Diencephalon (tissue), 1 donor: ENCODE results near the gene AGMAT. TPM values are rescaled to one million over a fixed set of nuclear protein-coding genes. Genes with fewer than 3 reads are reported as not detected.

ENCODE experiments used
- small RNA-seq: library from RNA; depleted of rRNA; stranded (forward); fragments of <200 nt; gene quantifications from one replicate; pipeline ENCODE3, GENCODE V24; 2014
- total RNA-seq: library from RNA; depleted of rRNA; stranded (reverse); fragments of >200 nt; gene quantifications from one replicate; pipeline ENCODE4 v1.2.3, GENCODE V29; 2014

Gene AGMAT, protein sequence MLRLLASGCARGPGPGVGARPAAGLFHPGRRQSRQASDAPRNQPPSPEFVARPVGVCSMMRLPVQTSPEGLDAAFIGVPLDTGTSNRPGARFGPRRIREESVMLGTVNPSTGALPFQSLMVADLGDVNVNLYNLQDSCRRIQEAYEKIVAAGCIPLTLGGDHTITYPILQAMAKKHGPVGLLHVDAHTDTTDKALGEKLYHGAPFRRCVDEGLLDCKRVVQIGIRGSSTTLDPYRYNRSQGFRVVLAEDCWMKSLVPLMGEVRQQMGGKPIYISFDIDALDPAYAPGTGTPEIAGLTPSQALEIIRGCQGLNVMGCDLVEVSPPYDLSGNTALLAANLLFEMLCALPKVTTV
- total RNA-seq = 2.3 TPM

GRCh38 chr1:15584489-15585363 lies at the start of gene AGMAT:
TSS of gene AGMAT (minus strand) at chr1:15585051. CDS start at chr1:15584967, 84 bp downstream.

GRCh38 chr1:15617173-15618076 lies 32.6 kb upstream of the AGMAT start, which contains the start of gene DDI2:
TSS of gene DDI2 (plus strand) at chr1:15617458. CDS start at chr1:15617671, 213 bp downstream.

DNA sequence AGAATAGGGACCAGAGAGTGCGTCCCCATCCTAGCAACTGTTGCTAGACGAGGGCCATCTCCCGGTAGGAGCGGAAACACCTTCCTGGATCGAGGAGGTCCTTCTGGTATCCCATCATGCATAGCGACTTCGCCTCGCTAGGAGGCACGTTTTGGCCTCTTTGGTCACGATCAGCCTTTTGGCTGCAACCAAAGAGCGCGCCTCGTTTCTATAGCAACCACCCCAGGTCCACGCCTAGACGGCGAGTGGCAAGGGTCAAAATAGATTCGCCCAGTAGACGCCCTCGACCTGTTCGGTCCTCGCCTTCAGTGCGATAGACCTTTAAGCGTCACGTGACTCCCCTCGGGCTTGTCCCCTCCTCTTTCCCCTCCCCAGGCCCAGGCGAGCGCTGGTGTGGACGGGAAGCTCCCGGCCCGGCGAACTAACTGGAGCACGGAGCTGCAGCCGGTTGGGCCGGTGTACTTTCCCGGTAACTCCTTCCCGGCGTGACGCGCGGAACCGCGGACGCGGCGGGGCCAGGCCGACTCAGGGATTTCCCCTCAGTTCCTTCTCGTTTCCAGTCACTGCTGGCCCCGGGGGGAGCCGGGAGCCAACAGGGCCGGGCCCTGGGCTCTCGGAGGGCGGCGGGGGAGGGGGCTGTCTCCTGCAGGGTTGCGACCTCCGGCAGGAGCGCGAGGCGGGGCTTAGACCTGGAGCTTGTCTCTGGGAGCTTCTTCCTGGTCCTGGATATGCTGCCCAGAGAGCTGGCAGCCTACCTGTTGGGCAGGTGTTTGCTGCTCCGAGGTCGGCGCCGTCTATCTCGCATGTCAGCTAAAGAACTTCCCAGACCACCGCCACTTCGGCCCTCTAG lies 58.1 kb downstream of the AGMAT start, which contains the start of gene DNAJC16:
Gene DNAJC16 (plus strand): TSS at position 359 of the 850 bp plus-strand sequence. CDS start 2,258 bp downstream, outside the sequence.

GRCh38 chr1:15524021-15524282 lies 60.9 kb downstream of the AGMAT start, which contains the start of gene CASP9:
TSS of gene CASP9 (minus strand) at chr1:15524215. CDS start at chr1:15524200, 15 bp downstream.

Small RNA genes lying within 50 kb of the gene (small RNA-seq; reads per million reads assigned to genes)
- not detected for gene CD24P1
- gene RNU7-179P = not detected
- not detected for gene SCARNA21B

Other genes with a start within 250 kb of the AGMAT start
- gene EFHD2, start 175.2 kb downstream of the AGMAT start, total RNA-seq = 13.4 TPM
- not detected for gene CTRC, start 146.6 kb downstream of the AGMAT start, total RNA-seq
- gene CELA2A, start 128.3 kb downstream of the AGMAT start, total RNA-seq = not detected
- gene CELA2B, start 108.9 kb downstream of the AGMAT start, total RNA-seq = not detected
- 6.9 TPM for gene CASP9, start 60.8 kb downstream of the AGMAT start, total RNA-seq
- 20.5 TPM for gene DNAJC16, start 58.2 kb downstream of the AGMAT start, total RNA-seq
- gene DDI2, start 32.4 kb upstream of the AGMAT start, total RNA-seq = 26.3 TPM
- gene PLEKHM2, start 99.3 kb upstream of the AGMAT start, total RNA-seq = 36.4 TPM
- 0.23 TPM for gene SLC25A34, start 151.2 kb upstream of the AGMAT start, total RNA-seq
- gene TMEM82, start 157.4 kb upstream of the AGMAT start, total RNA-seq = not detected
- gene FBLIM1, start 173.7 kb upstream of the AGMAT start, total RNA-seq = 13.1 TPM
- gene UQCRHL, start 222.6 kb upstream of the AGMAT start, total RNA-seq = 2.8 TPM